DOHH2 (cell line): ENCODE results near the gene IRF2.
"Not testable (repeated sequence)": the region's sequence is repeated elsewhere in the genome, so short reads cannot be mapped to it uniquely, and the experiment has no call there.

ENCODE experiments used
- H3F3A ChIP-seq: fragments of 200-600 bp; sonication (generic), shearing (Covaris generic); 2 replicates; pipeline ENCODE4 v1.6.0; 2016; ENCODE audit warnings: antibody characterized with exemption, mild to moderate bottlenecking; ENCODE audit not compliant: control insufficient read depth, insufficient read depth
- H3K27ac ChIP-seq: fragments of 200-600 bp; sonication (generic); 2 replicates; pipeline ENCODE4 v1.5.1; 2014; ENCODE audit warnings: low read depth, mild to moderate bottlenecking, low read length, moderate library complexity
- H3K27me3 ChIP-seq: fragments of 200-600 bp; sonication (generic); 2 replicates; pipeline ENCODE4 v1.6.1; 2014; ENCODE audit warnings: mild to moderate bottlenecking, low read length, mixed read lengths; ENCODE audit not compliant: control insufficient read depth
- H3K36me3 ChIP-seq: fragments of 200-600 bp; sonication (generic); 2 replicates; pipeline ENCODE4 v1.6.1; 2014; ENCODE audit warnings: mild to moderate bottlenecking, low read length, moderate library complexity, mixed read lengths; ENCODE audit not compliant: control insufficient read depth
- H3K4me1 ChIP-seq: fragments of 200-600 bp; sonication (generic); 2 replicates; pipeline ENCODE4 v1.6.1; 2014; ENCODE audit warnings: mild to moderate bottlenecking, low read length, mixed read lengths; ENCODE audit not compliant: control insufficient read depth
- H3K4me2 ChIP-seq: fragments of 200-600 bp; sonication (generic); 2 replicates; pipeline ENCODE4 v1.6.0; 2014; ENCODE audit warnings: mild to moderate bottlenecking, low read length, moderate library complexity
- H3K4me3 ChIP-seq: fragments of 200-600 bp; sonication (generic); 2 replicates; pipeline ENCODE4 v1.5.1; 2014; ENCODE audit warnings: mild to moderate bottlenecking, low read length, mixed read lengths
- H3K79me2 ChIP-seq: fragments of 200-600 bp; sonication (generic); 2 replicates; pipeline ENCODE4 v1.6.1; 2014; ENCODE audit warnings: mild to moderate bottlenecking, low read length, mixed read lengths; ENCODE audit not compliant: control insufficient read depth
- H3K9me2 ChIP-seq: fragments of 200-600 bp; sonication (generic); replicated peaks from 2 replicates; pipeline ENCODE4 v1.6.1; 2014; ENCODE audit warnings: mild to moderate bottlenecking, low read length, mixed read lengths; ENCODE audit not compliant: control insufficient read depth
- H3K9me3 ChIP-seq: fragments of 200-600 bp; sonication (generic); 2 replicates; pipeline ENCODE4 v1.6.1; 2014; ENCODE audit warnings: antibody characterized with exemption, low read length, mixed read lengths; ENCODE audit not compliant: control insufficient read depth, insufficient read depth
- H4K20me1 ChIP-seq: fragments of 200-600 bp; sonication (generic); 2 replicates; pipeline ENCODE4 v1.6.0; 2014; ENCODE audit warnings: low read depth, mild to moderate bottlenecking, antibody characterized with exemption, low read length, moderate library complexity; ENCODE audit not compliant: control insufficient read depth, insufficient read depth
- EZH2phosphoT487 ChIP-seq: fragments of 200-600 bp; sonication (generic); IDR thresholded peaks from 2 replicates; pipeline ENCODE4 v1.6.1; 2017; ENCODE audit warnings: borderline replicate concordance, mild to moderate bottlenecking, antibody characterized with exemption, low read length, moderate library complexity, mixed read lengths
- TF ChIP-seq, protein P1 (sequence below): fragments of 200-600 bp; sonication (generic); IDR thresholded peaks from one replicate; pipeline ENCODE4 v1.5.1; 2014; ENCODE audit warnings: antibody characterized with exemption, mild to moderate bottlenecking, low read depth, low read length; ENCODE audit not compliant: poor library complexity, severe bottlenecking

The IRF2 gene

DNA sequence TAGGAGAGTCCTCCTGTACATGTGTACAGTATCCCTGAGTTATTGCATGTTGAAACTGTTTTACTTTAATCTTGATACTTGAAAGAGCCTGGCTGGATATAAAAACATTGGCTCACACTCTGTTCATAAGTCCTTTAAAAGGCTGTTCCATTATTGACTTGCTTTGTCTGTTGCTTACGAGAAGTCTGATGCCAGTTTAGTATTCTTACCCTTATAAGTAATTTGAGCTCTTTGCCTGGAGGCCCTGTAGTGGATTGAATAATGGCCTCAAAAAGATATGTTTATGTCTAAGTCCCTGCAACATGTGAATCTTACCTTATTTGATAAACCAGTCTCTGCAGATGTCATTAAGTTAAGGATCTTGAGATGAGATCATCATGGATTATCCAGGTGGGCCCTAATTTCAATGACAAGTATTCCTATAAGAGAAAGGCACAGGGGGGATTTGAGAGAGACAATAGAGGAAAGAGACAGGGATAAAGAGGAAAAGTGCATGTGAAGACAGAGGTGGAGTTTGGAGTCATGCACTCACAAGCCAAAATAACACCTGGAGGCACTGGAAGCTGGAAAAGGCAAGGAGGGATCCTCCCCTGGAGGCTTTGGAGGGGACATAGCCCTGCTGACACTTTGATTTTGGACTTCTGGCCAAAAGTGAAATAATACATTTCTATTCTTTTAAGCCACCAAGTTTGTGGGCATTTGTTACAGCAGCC, 98.1 kb downstream of the IRF2 start:
- no peak for TF ChIP-seq EZH2phosphoT487
- TF ChIP-seq, protein P1, sequence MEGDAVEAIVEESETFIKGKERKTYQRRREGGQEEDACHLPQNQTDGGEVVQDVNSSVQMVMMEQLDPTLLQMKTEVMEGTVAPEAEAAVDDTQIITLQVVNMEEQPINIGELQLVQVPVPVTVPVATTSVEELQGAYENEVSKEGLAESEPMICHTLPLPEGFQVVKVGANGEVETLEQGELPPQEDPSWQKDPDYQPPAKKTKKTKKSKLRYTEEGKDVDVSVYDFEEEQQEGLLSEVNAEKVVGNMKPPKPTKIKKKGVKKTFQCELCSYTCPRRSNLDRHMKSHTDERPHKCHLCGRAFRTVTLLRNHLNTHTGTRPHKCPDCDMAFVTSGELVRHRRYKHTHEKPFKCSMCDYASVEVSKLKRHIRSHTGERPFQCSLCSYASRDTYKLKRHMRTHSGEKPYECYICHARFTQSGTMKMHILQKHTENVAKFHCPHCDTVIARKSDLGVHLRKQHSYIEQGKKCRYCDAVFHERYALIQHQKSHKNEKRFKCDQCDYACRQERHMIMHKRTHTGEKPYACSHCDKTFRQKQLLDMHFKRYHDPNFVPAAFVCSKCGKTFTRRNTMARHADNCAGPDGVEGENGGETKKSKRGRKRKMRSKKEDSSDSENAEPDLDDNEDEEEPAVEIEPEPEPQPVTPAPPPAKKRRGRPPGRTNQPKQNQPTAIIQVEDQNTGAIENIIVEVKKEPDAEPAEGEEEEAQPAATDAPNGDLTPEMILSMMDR = no peak
- H3F3A ChIP-seq = no peaks in the 10 kb centered on the region
- no peaks in the 10 kb centered on the region for H3K9me2 ChIP-seq
- 0 out of 2 replicates have a peak, but pooled peaks cover 2% of the 10 kb centered on the region for H3K9me3 ChIP-seq
- no peak overlapping the region for H3K4me2 ChIP-seq
- no peak overlapping the region for H3K27ac ChIP-seq
- H3K4me3 ChIP-seq = no peak overlapping the region
- H3K36me3 ChIP-seq = no peaks in the 10 kb centered on the region
- H4K20me1 ChIP-seq = no peaks in the 10 kb centered on the region
- peaks cover 9% of the 10 kb centered on the region for H3K4me1 ChIP-seq
- H3K79me2 ChIP-seq = no peaks in the 10 kb centered on the region
- H3K27me3 ChIP-seq = peaks cover 16% of the 10 kb centered on the region

DNA sequence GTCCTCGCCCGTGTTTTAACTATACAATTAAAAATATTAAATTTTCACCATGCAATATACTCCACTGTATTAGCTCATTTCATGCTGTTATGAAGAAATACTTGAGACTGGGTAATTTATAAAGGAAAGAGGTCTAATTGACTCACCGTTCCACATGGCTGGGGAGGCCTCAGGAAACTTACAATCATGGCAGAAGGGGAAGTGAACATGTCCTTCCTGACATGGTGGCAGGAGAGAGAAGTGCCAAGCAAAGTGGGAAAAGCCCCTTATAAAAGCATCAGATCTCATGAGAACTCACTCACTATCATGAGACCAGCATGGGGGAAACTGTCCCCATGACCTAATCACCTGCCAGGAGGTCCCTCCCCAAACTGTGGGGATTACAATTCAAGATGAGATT, 98.7 kb downstream of the IRF2 start:
- peaks cover 12% of the 10 kb centered on the region for H3K27me3 ChIP-seq
- H3K4me3 ChIP-seq, H3K9me2 ChIP-seq, H3F3A ChIP-seq, H3K79me2 ChIP-seq, H3K9me3 ChIP-seq, H4K20me1 ChIP-seq, H3K4me2 ChIP-seq, H3K27ac ChIP-seq, H3K4me1 ChIP-seq, H3K36me3 ChIP-seq: not testable (repeated sequence)

DNA sequence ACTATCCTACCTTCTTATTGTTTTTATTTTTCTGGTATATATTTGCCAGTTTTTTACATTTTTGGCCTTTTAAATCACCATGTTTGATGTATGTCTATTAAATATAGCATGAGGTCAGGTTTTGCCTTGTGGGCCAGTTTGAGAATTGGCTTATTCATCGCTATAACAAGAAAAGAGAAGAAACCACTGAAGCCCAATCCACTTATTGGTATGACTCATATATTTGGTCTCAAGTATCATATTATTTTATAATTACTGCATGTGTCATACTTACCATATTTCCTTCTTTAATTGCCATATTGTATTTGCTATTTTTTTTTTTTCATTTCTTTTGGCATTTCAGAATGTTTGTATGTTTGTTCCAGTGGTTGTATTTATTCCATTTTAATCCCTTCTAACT, 99.3 kb downstream of the IRF2 start:
- Histone ChIP-seq H3K27ac (no peak overlapping the region), H3K9me3 (0 out of 2 replicates have a peak, but pooled peaks cover 2% of the 10 kb centered on the region), H3F3A (no peaks in the 10 kb centered on the region), H3K27me3 (peaks cover 12% of the 10 kb centered on the region), H3K79me2 (no peaks in the 10 kb centered on the region), H3K4me3 (no peak overlapping the region), H3K36me3 (no peaks in the 10 kb centered on the region), H3K4me1 (peaks cover 9% of the 10 kb centered on the region), H4K20me1 (no peaks in the 10 kb centered on the region), H3K4me2 (no peak overlapping the region), H3K9me2 (no peaks in the 10 kb centered on the region)
- TF ChIP-seq, protein P1 = no peak
- TF ChIP-seq EZH2phosphoT487 = no peak

DNA sequence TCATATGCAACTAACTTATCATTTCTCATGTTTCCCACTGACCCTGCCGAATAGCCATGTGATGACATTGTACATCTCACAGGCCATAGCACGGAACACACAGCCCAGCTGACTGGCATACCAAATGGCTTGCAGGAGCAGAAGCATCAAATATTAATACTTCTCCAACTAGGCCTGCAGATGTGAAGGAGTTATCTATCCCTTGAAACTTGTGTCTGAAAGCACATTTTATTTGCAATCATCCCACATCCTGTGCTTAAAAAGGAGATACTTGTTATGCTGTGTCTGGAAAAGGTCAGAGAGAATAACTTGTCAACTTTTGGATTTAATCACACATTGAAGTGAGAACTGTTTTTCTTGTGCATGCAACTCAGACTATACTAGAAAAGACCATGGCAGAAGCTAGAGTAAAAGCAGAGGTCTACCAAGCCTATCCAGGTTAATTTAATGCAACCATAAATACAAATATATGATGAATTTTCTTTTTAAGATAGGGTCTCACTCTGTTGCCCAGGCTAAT, 100.4 kb downstream of the IRF2 start:
- Histone ChIP-seq H3K4me1 (peaks cover 9% of the 10 kb centered on the region), H3K79me2 (no peaks in the 10 kb centered on the region), H4K20me1 (no peaks in the 10 kb centered on the region), H3K27me3 (peaks cover 15% of the 10 kb centered on the region), H3K4me2 (no peak overlapping the region), H3F3A (no peaks in the 10 kb centered on the region), H3K36me3 (no peaks in the 10 kb centered on the region), H3K4me3 (no peak overlapping the region), H3K27ac (no peak overlapping the region), H3K9me2 (no peaks in the 10 kb centered on the region), H3K9me3 (no peaks in the 10 kb centered on the region)
- TF ChIP-seq, protein P1 = no peak
- no peak for TF ChIP-seq EZH2phosphoT487
